ENCODE results near the gene PAFAH1B1.
"Not testable (repeated sequence)": the region's sequence is repeated elsewhere in the genome, so short reads cannot be mapped to it uniquely, and the experiment has no call there.

Gene PAFAH1B1

DNA sequence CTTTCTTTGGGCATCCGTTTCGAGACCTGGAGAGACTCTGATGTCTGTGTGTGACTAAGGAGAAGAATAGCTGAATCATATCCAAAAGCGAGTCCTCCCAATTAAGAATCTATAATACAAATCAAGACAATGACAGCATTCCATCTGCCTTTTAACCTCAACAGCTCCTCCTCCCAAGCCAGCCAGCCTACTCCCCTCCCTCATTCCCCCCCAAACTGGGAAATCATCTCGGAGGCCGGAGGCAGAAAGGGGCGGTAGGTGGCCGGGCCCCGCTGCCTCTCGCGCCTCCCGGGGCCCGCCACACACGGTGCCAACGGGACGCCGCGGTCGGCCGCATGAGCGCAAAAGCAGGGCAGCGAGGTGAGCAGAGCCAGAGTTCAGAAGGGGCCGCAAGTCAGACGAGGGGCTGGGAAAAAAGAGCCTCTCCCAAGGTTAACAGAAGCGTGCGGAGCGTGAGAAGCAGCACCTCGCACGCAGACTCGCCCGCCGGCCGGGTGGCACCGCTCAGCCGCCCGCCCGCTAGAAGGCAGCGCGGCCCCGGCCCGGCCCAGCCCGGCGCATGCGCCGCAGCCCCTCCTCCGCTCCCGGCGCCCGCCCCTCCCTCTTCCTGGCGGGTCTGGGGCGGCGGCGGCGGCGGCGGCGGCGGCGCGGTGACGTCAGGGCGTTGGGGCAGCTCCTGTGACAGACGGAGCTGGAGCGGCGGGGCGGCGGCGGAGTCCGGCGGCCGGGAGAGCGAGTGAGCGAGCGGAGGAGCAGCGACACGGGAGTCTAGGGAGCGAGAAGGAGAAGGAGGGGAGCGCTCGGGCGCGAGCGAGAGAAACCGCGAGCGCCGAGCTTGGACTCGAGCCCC lies at the start of gene PAFAH1B1:
Gene PAFAH1B1 (plus strand): TSS at position 684 of the 850 bp plus-strand sequence. CDS start 44,635 bp downstream, outside the sequence.
- DNase-seq: peak; percentile 94

DNA sequence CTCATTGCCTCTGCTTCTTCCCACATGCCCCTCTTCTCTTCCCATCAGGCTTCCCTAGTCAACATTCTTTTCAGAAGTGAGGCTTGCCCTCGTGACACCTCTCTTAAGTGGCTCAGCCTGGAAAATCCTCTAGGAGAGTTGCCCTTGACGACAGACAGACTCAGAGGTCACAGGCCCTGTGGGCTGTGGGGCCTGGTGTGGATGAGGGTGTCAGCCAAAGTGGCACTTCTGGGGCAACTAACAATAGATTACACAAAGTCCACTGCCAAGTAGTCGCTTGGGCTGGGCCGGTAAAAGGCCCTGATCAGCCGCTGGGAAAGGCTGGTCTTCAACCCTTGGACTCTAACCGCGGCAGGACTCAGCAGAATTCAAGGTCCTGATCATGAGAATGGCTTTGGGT lies 48.1 kb upstream of the PAFAH1B1 start:
- no peak for DNase-seq

DNA sequence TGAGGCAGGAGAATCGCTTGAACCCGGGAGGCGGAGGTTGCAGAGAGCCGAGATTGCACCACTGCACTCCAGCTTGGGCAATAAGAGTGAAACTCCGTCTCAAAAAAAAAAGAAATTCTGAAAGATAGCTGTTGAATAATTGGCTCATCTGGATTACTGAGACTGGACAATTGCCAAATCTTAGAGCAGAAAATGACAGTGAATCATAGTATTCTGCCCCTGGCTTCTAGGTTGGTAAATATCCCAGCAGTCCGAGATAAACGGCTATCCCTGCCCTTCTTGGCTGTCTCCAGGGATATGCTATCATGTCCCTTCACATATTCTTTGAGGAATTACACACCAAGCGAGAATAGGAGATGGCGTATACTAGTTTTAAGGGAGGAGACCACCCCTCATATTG lies 46.3 kb upstream of the PAFAH1B1 start:
- peak; percentile 43 for DNase-seq

DNA sequence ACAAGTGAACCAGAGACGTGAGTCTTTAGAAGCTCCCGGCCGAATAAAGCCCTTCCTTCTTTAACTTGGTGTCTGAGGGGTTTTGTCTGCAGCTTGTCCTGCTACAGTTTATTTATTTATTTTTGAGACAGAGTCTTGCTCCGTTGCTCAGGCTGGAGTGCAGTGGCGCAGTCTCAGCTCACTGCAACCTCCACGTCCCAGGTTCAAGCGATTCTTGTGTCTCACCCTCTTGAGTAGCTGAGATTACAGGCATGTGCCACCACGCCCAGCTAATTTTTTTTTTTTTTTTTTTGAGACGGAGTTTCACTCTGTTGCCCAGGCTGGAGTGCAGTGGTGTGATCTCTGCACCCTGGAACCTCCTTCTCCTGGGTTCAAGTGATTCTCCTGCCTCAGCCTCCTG lies 45.4 kb upstream of the PAFAH1B1 start:
- DNase-seq: not testable (repeated sequence)

DNA sequence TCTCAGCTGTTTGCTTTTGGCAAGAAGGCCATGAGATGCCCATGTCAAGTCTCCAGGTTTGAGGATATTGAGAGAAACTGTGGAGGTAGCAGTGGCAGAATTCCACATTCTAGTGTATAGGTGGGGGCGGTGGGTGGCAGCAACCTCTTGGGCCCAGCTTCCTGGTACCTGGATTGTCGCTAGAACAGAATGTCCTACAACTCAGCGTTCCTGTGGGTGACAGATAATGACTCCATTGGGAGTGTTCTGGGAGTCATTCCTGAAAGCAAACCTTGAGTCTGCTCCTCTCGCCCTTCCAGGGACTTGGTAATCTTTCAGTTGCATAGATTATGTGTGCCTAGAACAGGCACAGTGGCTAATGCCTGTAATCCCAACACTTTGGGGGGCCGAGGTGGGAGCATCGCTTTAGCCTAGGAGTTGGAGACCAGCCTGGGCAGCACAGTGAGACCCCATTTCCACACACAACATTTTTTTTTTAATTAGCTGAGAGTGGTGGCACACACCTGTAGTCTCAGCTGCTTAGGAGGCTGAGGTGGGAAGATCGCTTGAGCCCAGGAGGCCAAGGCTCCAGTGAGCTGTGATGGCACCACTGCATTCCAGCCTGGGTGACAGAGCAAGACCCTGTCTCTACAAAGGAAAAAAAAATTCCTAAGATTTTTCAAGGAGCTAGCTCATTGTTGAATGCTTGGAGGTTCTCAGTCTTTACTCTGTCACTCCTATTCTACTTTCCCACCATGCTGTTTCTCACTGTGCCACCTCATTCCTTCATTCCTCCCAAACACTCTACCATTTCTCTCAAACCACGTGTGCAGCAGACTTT lies 43.9 kb upstream of the PAFAH1B1 start:
- peak; percentile 21 for DNase-seq

DNA sequence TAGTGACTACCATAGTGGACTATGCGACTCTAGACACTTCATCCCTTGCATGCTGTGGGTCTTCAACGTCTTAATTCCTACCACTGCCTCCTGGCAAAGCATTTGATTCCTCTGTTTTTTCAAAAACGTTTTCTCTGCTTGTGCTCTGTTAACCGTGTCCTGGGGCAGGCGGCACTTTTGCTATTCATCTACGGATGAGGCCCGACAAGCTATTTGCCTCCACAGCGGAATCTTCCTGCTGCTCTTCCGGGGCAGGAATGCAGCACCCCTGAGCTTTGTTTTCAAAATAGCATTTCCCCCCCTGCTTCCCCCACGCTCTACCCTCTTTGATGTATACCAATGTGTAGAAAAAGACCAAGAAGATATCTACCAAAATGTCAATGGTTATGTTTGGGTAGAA lies 42.0 kb upstream of the PAFAH1B1 start:
- no peak for DNase-seq

DNA sequence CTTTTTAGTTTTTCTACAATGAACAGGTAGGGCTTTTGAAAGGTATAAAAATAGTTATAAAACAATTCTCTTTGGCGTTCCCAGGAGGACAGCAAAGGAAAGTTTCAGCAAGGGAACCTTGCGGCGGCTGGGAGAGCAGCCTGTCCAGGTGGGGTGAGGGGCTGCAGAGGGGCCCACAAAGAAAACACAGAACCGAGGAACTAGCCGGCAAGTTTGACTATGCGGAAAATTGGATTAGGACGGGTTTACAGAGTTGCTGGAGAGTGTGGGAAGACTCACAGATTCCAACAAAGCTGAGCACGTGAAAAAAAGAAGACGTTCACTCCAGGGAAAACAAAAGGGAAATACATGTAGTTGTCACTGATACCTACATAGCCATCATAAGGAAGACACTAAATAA lies 41.5 kb upstream of the PAFAH1B1 start:
- DNase-seq: no peak

DNA sequence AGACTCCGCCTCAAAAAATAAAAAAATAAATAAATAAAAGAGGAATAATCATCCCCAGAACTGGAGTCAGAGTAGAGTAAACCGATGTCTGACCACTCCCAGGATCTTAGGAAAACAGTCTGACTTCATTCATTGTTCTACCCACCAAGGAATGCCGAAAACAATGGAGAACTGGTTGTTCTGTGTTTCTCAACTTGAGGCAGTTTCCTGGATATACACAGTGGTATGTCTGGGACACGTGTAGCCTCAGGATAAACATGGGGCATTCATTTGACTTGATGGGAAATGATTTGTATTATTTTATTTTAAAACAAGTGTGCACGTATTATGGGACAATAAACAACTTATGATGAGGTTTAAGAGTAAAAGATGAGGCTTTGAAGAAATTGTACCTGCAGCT lies 32.8 kb upstream of the PAFAH1B1 start:
- no peak for DNase-seq

DNA sequence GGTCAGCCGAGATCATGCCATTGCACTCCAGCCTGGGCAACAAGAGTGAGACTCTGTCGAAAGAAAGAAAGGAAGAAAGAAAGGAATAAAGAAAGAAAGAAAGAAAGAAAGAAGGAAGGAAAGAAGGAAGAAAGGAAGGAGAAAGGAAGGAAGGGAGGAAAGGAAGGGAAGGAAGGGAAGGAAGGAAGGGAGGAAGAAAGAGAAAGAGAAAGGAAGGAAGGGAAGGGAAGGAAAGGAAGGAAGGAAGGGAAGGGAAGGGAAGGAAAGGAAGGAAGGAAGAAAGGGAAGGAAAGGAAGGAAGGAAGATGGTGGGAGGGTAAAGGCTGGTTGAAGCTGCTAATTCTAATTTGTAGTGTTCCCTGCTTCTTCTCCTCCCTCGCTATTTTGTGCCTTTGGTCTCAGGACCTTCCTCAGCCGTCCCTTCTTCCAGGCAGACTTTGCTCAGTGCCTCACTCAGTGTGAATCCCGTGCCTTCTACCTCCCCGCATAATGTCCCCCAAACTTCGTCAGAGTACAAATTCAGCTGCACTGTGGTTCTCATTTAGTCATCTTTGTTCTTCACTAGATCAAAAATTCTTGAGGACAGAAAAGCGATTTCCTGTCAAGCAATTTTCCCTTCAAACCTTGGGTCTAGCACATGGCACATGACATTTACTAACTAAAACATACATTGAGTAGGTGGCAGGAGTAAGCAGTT lies 31.1 kb upstream of the PAFAH1B1 start:
- no peak for DNase-seq

DNA sequence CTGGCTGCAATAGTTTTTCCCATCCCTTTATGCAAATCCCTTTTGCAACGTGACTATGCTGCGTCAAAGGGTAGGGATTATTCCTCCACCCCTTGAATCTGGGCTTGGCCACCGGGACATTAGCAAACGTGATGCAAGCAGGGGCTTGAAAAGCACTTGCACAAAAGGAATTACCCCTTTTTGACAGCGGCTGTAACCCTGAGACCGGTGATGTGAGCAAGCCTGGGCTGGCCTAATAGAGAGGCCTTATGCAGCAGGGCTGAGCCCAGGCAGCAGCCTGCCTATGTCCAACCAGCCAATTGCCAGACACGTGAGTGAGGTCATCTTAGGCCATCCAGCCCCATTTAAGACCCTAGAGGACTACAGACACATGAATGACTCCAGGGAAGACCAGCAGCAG lies 30.4 kb upstream of the PAFAH1B1 start:
- DNase-seq: no peak

DNA sequence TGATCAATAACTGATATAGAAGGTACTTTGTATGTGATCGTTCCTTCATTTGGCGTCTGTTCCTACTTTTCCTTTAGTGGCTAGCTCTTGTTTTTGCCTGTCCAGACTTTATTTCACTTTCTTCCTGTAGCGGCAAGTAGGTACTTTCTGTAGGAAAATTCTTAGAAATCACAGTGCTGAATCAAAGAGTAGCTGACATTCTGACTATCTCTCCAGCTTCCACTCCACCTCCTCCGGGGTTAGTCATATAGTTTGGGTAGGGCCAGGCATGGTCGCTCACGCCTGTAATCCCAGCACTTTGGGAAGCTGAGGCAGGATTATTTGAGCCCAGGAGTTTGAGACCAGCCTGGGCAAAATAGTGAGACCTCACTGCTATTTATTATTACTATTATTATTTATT lies 29.9 kb upstream of the PAFAH1B1 start:
- no peak for DNase-seq

DNA sequence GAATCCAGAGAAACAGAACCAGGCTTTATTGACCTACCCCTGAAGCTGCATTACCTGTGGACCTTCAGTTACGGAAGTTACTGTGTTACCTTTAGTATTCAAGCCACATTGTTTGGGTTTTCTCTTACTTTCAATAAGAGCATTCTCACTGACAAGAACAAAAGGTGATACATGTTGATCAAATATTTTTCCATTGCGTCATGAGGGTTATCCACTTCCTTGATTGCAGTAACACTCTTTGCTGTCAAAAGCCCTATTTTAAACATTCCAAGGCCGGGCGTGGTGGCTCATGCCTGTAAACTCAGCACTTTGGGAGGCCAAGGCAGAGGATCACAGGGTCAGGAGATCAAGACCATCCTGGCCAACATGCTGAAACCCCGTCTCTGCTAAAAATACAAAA lies 28.6 kb upstream of the PAFAH1B1 start:
- no peak for DNase-seq

DNA sequence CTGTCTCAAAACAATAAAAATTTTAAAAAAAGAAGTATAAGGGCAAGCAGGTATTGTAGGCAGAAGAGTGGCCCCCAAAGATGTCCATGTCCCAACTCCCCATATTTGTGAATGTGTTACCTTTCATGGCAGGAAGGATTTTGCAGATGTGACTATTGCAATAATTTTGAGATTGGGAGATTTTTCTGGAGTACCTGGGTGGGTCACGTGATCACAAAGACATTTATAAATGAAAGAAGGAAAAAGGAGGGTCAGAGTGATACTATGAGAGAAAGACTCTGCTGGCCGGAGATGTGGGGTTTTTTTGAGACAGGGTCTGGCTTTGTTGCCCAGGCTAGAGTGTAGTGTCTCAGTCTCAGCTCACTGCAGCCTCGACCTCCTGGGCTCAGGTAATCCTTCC lies 27.4 kb upstream of the PAFAH1B1 start:
- DNase-seq: no peak

DNA sequence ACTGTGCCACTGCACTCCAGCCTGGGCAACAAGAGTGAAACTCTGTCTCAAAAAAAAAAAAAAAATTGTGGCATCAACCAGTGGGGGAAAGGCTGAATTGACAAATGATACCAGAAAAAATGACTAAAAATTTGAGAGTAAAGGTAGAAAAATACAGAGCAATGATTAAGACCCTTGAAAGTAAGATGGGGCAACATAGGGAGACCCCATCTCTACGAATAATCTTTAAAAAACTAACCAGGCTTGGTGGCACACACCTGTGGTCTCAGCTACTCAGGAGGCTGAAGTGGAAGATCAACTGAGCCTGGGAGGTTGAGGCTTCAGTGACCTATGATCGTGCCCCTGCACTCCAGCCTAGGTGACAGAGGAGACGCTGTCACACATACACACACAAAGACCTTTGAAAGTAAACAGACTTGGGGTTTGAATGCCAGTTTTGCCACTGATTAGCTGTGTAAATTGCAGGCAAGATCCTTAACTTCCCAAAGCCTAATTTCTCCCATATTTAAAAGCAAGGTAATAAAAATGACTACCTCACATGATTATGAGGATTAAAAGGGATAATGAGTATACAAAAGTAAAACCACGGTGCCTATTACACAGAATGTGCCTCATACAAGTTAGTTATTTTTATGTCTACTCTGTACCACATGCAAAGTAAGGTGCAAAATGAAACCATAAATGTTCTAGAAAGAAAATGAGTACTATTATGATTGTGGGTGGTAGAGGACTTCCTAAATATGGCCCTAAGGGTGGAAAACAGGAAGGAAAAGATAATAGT lies 21.7 kb upstream of the PAFAH1B1 start:
- no peak for DNase-seq

DNA sequence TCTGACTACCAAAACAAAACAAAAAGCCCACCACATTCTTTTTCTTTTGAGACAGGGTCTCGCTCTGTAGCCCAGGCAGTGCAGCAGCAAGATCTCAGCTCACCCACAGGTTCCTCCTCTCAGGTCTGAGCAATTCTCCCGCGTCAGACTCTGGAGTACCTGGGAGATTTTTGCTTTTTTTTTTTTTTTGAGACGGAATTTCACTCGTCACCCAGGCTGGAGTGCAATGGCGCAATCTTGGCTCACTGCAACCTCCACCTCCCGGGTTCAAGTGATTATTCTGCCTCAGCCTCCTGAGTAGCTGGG lies 21.2 kb upstream of the PAFAH1B1 start:
- DNase-seq: not testable (repeated sequence)

DNA sequence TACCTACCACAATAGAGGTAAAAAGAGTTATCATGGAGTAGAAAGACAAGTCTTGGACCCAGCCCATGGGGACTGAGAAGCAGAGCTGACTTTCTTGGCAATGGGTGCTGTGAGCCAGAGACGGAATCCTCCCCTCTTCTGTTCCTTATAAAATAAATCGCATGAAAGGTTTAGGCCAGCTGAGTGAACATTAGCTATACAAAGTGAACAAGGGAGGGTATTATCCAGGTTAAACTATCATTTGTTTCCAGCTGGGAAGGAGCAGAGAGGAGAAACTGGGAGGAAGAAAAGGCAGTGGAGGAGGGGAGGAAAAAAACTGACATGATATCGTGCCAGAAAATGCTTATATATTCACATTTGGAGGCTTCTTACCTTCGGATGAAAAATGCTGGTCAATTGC lies 13.3 kb upstream of the PAFAH1B1 start:
- DNase-seq: no peak

DNA sequence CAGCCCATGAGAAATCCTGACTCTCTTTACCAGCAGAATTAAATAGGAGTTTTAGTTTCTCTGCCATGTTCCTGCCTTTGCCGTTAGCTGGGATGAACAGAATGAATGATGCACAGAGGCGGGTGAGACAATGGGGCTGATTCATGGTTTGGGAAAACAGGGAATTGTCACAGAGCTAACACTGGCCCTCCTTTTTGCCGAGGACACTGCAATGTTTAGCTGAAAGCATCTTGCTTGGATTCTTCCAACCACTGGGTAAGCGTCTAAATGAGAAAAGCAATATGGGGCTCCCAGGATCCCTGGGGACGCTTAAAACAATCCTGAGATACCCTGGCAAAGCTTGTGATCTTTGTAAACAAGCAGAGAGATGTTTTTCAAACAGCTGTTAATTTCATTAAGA lies 12.8 kb upstream of the PAFAH1B1 start:
- no peak for DNase-seq

DNA sequence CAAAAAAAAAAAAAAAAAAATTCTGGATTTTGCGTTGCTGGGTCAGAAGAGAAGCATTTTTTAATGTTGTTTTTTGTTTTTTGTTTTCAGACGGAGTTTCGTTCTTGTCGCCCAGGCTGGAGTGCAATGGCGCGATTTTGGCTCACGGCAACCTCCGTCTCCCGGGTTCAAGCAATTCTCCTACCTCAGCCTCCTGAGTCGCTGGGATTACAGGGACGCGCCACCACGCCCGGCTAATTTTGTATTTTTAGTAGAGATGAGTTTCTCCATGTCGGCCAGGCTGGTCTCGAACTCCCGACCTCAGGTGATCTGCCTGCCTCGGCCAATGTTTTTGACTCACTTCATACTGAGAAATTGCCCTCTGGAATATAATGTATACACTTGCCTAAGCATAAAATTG lies 11.0 kb upstream of the PAFAH1B1 start:
- DNase-seq: no peak

DNA sequence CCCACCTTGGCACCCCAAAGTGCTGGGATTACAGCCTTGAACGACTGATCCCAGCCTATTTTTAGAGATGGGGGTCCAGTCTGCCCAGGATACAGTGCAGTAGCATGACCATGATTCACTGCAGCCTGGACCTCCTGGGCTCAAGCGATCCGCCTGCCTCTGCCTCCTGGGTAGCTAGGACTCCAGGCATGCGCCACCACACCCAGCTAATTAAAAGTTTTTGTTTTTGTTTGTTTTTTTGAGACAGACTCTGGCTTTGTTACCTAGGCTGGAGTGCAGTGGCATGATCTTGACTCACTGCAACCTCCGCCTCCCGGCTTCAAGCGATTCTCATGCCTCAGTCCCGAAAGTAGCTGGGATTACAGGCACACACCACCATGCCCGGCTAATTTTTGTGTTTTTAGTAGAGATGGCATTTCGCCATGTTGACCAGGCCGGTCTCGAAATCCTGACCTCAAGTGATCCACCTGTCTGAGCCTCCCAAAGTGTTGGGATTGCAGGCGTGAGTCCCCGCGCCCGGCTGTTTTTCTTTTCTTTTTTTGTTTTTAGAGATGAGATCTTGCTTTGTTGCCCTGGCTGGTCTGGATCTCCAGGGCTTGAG lies 2.3 kb upstream of the PAFAH1B1 start:
- no peak for DNase-seq

DNA sequence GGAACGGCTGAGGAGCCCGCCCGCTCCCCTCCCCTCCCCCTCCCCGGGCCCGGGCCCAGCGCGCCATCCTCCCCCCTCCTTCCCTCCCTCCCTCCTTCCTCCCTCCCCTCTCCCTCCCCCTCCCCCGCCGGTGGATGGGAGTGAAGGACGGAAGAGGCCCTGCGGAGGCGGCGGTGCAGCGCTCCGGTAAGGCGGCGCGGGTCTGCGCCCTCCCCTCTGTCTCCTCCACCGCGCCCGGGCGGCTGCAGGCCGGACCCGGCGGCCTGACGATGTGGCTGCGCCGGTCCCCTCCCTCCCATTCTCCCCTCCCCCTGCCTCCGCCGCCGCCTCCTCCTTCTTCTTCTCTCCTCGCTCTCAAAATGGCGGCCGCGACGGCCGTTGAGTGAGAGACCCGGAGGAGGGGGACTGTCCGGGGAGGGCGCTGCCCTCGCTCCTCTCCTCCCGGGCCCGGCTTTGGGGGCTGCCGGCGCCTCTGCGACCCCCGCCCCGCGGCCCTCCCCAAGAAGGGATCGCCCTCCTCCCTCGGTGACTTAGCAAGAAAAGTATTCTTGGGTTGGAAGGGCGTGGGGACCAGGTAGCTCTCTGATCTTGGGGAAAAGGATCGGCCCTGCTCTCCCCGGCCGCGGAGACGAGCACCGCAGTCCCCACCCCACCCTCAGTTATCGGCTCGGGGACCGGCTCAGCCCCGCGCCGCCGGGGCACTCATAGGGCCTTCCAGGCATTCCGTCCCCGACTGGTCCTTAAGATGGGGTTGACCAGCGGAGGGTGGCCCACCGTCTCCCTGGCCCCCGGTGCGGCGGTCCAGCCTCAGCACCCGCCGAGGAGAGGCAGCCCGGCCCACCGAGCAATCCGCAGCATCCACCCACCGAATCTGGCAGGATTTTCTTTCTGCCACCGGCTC lies 617 bp downstream of the PAFAH1B1 start:
- DNase-seq: peak; percentile 80
